GM11168 (cell line): ENCODE measurements around the gene AP4M1.

Source experiments
- in situ Hi-C: fragments of 300-500 bp; cut with MboI; formaldehyde crosslinking; loops from one replicate; pipeline ENCODE4 v1.12.0; 2022; ENCODE audit warnings: low sequenced_read_pairs; ENCODE audit not compliant: unreplicated experiment

Gene AP4M1

DNA sequence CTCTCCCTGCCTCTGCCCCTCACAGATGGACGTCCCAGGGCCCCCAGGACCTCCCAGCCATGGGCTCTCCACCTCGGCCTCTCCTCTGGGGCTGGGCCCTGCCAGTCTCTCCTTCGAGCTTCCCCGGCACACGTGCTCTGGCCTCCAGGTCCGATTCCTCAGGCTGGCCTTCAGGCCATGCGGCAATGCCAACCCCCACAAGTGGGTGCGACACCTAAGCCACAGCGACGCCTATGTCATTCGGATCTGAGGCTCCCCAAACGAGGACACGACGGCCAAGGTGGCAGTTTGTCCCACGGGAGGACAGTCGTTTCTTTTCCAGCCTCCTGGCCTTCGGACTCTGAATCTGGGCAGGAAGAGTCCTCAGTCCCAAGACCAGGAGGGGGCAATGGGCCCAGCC is 5.2 kb downstream of the AP4M1 start:
- in situ Hi-C loops = no loop called here

DNA sequence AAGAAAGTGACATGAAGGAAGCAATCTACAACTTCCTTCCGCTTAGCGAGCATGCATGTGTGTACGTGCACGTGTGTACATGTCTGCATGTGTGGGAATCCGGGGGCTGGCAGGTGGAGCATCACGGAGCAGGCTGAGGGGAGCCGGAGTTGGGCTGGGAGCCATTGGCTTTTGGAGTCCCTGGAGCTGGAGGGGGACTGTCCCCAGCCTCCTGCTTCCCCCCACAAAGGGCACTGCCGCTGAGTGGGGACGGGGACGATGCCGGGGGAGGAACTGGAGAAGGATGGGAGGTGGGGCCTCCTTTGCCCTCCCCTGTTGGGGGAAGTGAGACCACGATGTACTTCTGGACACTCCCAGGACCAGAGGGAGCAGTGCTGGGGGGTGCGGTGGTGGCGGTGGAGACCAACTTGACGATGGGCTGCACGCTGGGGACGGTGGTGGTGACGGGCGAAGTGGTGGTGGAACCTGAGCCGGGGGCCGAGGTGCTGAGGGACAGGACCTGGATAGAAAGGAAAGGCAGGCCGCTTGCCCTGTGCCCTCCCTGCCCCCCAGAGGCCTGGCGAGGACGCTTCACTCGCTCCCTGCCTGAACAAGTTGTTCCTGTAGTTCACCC is 5.8 kb downstream of the AP4M1 start:
- in situ Hi-C loops = no loop called here

DNA sequence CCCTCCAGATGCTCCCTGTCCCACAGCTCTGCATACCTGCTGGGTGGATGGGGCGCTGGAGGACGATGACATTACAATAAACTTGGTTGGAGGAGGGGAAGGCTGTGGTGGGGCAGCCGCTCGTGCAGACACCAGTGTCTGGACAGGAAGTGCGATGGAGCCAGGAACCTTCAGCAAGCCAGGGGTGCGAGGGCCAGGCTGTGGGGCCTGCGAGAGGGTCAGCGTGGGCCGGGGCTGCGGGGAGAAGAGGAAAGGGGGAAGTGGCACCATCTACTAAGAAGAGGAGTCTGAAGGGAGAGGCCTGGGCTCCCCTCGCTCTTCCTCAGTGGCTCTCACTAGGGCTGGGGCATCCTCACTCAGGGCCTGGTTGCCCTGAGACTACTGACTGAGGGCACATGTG is 6.4 kb downstream of the AP4M1 start:
- in situ Hi-C loops = no loop called here

DNA sequence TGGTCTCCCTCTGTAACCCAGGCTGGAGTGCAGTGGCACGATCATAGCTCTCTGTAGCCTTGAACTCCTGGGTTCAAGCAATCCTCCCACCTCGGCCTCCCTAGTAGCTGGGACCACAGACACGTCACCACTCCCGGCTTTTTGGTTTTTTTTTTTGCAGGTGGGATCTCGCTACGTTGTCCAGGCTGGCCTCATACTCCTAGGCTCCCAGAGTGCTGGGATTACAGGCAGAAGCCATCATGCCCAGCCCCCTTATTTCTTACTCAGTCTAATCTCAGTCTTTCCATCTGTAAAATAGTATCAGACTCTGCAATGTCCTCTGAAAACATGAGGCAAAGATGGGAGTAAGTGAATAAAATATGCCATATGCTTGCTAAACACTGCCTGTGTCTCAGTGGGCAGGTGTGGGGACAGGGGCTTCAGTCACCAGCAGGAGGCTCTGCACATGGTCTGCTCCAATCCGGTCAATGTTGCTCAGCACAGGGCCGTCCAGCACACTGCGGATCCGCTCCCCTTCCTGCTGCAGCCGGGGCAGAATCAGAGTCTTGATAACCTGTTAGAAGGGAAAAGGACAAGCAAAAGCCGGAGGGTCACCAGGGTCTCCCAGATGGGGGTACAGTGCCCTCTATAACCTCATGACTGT is 8.2 kb downstream of the AP4M1 start:
- in situ Hi-C loops = no loop called here

DNA sequence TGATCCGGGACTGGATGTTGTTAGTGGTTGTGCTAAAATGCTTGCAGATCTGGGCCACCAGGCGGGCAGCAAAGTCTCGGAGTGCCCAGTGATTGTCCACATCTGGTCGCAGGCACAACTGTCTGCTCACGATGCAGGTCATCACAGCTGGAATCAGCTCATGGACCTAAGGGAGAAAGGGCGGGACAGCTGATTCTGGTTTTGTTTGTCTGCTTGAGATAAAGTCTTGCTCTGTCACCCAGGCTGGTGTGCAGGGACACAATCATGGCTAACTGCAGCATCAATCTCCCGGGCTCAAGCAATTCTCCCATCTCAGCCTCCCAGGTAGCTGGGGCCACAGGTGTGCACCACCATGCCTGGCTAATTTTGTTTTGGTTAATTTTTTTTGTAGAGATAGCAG is 9.7 kb downstream of the AP4M1 start:
- in situ Hi-C loops = no loop called here

DNA sequence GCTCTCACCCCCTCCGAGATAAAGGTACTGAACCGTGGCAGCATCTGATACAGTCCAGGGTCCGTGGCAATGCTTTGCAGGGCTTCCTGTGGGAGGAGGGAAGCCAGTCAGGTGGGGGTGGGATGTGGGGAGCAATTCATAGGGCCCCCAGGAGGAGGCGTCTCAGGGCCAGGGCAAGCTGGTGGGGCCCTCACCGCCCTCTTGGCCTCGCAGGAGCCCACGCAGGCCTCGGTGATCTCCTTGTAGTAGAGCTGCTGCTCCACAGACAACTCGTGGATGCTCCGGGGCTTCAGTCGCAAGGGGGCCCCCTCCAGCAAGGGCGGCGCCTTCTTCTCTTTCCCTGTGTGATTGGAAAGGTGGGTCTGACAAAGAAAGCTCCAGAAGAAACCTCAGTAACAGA is 10.5 kb downstream of the AP4M1 start:
- in situ Hi-C loops = no loop called here

DNA sequence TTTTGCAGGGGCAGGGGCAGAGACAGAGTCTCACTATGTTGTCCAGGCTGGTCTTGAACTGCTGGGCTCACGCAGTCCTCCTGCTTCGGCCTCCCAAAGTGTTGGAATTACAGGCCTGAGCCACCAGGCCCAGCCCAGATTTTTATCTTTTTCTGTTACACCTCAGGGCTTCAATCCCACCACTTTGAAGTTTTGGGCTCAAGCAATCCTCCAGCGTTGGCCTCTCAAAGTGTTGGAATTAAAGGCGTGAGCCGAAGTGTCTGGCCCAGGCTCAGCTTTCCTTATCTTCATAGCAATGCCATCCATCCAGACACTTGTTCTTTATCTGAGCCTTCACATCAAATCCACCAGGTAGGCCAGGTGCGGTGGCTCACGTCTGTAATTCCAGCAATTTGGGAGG is 13.6 kb downstream of the AP4M1 start:
- in situ Hi-C loops = no loop called here

DNA sequence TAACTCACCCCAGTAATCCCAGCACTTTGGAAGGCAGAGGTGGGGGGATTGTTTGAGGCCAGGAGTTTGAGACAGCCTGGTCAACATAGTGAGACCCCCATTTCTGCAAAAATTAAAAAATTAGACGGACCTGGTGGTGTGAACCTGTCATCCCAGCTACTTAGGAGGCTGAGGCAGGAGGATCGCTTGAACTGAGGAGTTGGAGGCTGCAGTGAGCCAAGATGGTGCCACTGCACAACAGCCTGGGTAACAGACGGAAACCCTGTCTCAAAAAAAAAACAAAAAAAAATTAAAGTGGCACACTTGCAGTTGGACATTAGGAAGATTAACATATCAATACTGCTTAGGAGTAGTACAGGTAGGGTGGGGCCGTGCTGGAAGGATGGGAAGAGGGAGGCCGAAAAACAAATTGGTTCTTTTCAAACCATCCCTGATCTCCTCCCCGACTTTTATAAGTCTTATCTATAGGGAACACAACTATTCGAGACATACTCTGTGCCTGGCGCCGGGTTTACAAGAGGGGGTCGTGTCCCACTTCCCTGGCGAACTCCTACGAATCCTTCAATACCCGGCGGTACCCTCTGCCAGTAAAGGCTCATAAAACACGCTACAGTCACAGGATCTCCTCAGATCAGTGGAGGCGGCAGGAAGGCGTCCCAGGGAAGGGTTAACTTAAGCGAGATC is 17.1 kb downstream of the AP4M1 start:
- in situ Hi-C loops = no loop called here

DNA sequence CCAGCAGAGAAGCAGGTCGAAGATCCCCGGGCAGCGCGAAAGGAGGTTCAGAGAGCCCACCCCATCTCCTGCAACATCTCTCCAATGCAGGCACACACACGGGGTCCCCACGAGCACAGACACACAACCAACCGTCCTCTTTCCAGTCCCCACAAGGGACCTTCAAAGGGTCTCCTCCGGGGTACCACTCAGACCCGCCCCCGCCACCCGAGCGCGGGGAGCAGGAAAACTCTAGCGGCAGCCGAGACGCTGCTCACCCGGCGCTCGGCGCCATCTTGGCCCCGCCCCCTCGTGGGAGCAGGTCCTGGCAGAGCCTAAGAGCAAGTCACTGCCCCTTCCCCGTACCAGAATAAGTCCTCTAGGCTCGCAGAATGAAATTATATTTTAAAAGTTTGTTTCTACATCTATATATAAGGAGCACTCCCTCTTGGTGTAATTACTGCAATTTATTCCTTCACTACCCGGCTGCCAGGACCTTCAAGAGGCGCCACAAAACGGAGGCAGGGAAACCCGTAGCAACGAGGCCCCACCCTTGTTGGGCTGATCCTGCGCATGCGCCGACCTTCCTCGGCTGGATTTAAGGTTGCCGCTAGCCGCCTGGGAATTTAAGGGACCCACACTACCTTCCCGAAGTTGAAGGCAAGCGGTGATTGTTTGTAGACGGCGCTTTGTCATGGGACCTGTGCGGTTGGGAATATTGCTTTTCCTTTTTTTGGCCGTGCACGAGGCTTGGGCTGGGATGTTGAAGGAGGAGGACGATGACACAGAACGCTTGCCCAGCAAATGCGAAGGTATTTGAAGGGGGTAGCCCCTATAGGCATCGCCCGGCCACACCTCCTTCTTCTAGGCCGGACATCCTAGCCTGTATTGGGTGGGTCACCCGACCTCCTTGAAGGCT is 17.9 kb downstream of the AP4M1 start, which contains the start of the genes CNPY4 and TAF6:
Gene CNPY4, plus strand, starts transcription at position 563 of the 898 bp plus-strand sequence. Its CDS starts 111 bp downstream, at position 674.
Gene TAF6, minus strand, starts transcription at position 287 of the 898 bp plus-strand sequence. CDS start 5,149 bp downstream, outside the sequence.
- in situ Hi-C loops = no loop called here

DNA sequence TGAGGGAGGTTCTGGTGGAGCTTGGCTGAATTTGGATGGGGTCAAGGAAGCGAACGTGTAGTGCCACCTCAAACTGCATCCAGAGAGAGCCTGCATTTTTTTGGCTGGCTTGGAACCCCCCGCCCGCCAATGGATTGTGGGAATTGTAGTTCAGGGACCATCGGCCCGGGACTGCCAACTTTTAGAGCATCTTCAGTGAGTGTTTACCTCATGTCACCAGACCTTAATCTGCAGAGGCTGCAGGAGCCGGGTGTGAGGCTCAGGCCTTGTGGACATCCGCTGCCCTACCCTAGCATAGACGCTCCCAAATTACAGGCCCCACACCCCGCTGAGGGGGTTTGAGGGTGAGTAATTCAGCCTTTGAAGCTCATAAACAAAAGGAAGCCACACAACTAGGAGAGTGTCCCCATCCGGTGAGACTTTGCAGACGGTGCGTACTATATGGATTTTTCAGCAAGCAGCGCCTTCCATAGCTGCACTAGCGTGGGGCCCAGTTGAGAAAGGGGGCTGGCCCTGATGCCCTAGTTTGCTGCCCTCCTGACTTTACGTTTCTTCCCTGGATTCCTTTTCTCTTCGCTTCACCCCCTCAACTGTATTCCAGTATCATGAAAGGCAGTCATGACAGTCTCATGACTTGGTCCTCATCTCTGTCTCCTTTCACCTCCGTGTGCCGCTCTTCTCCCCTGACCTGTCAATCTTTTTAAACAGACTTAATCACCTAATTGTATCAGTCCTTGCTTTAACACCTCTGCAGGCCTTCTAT is 18.7 kb downstream of the AP4M1 start:
- in situ Hi-C loops = no loop called here

DNA sequence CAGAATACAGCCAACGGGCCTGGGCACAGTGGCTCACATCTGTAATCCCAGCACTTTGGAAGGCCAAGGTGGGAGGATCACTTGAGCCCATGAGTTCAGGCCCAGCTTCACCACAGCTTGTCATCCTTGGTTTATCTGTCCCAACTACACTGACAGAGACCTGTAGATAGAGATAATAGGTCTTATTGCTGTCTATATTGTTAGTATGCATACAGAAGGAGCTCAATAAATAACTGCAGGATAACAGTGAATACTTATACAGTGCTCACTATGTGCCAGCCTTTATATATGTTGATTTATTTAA is 19.2 kb downstream of the AP4M1 start:
- in situ Hi-C loops = no loop called here

DNA sequence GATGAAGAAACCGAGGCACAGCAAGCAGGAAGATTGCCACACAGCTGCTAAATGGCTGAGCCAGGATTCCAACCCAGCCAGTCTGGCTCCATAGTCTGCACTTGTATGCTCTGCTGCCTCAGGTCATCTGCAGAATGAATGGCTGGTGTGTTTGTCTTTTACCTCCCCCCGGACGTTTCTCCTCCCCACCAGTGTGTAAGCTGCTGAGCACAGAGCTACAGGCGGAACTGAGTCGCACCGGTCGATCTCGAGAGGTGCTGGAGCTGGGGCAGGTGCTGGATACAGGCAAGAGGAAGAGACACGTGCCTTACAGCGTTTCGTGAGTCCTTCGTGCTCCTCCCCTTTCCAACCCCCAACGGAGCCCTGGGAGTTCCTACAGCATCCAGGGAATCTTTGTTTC is 20.6 kb downstream of the AP4M1 start:
- in situ Hi-C loops = no loop called here

DNA sequence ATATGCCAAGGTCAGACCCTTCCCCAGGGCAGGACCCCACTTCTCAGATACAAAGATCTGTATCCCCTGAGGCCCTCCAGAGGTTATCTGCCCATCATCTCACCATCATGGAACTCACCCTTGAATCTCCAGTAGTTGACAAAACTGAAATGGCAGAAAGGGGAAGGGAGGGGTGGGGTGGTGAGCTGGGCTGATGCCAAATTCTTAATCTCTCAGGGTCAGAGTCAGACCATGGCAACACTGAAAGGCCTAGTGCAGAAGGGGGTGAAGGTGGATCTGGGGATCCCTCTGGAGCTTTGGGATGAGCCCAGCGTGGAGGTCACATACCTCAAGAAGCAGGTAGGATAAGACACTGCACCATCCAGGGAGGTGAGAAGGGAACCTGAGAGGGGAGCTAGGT is 21.1 kb downstream of the AP4M1 start:
- in situ Hi-C loops = no loop called here

DNA sequence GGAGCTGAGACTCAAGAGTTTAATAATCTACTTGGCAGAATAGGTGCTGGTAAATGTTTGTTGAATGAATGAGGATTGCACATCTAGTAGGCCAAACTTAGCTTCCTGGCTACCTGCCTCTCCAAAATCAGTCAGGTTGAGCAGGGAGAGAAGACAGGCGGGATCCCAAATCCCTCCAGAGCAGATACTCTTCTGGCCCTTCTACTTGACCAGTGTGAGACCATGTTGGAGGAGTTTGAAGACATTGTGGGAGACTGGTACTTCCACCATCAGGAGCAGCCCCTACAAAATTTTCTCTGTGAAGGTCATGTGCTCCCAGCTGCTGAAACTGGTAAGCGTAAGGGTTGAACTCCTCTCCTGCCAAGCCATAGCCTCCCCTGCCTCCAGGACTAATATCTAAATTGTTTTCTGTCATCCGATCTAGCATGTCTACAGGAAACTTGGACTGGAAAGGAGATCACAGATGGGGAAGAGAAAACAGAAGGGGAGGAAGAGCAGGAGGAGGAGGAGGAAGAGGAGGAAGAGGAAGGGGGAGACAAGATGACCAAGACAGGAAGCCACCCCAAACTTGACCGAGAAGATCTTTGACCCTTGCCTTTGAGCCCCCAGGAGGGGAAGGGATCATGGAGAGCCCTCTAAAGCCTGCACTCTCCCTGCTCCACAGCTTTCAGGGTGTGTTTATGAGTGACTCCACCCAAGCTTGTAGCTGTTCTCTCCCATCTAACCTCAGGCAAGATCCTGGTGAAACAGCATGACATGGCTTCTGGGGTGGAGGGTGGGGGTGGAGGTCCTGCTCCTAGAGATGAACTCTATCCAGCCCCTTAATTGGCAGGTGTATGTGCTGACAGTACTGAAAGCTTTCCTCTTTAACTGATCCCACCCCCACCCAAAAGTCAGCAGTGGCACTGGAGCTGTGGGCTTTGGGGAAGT is 23.1 kb downstream of the AP4M1 start:
- in situ Hi-C loops = no loop called here

DNA sequence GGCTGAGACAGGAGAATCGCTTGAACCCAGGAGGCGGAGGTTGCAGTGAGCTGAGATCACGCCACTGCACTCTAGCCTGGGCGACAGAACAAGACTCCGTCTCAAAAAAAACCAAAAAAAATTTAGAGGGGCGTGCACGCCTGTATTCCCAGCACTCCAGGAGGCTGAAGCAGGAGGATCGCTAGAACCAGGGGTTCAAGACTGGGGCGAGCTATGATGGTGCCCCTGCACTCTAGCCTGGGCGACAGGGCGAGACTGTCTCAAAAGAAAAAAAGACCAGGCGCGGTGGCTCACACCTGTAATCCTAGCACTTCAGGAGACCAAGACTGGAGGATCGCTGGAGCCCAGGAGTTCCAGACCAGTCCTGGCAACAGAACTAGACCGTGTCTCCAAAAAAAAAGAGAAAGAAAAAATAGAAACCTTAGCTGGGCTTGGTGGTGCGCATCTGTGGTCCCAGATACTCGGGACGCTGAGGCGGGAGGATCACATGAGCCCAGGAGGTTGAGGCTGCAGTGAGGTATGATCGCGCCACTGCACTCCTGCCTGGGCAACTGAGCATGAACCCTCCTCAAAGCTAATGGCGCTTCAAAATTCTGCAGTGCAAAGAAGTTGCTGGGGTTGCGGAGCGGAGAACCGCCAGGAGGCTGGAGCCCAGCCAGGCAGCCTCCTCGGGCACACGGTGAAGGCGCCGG is 24.9 kb downstream of the AP4M1 start:
- in situ Hi-C loops = no loop called here

DNA sequence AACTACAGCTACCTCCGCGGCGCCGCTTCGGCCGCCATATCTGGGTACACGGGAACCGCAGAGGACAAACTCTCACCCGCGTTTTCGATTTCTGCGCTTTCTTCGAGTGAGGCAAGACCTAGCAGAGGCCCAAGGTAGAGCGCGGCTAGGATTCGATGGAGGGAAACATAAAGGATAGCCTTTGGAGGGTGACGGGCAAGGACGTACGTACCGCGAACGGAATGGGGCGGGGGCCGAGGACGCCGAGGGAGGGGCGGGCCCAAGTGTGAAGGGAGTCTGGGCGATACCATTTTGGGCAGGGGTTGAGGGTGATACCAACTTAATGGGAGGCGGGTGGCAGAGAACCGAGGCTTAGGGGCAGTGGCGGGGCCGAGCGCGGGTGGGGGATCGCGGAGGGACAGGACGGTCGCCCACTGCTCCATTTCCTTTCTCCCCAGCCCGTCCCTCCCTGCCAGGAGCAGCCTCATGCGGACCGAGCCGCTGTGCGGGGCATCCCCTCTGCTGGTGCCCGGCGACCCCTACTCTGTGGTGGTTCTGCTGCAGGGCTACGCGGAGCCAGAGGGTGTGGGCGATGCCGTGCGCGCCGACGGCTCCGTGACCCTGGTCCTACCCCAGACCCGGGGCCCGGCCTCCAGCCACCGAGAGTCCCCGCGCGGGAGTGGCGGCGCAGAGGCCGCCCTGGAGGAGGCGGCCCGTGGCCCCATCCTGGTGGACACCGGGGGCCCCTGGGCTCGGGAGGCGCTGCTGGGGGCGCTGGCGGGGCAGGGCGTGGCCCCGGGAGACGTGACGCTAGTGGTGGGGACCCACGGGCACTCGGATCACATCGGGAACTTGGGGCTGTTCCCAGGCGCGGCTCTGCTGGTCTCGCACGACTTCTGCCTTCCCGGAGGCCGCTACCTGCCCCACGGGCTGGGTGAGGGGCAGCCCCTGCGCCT is 25.8 kb downstream of the AP4M1 start, which contains the start of gene MBLAC1:
Gene MBLAC1, plus strand, starts transcription at position 37 of the 935 bp plus-strand sequence. Its CDS starts 429 bp downstream, at position 466.
- in situ Hi-C loops = no loop called here
